ENCODE measurements around the gene NFATC4. TPM values are rescaled to one million over a fixed set of nuclear protein-coding genes. Genes with fewer than 3 reads are reported as not detected.

The NFATC4 gene
- total and polyA plus RNA-seq, 5 donors from 2014 or later: not detected

DNA sequence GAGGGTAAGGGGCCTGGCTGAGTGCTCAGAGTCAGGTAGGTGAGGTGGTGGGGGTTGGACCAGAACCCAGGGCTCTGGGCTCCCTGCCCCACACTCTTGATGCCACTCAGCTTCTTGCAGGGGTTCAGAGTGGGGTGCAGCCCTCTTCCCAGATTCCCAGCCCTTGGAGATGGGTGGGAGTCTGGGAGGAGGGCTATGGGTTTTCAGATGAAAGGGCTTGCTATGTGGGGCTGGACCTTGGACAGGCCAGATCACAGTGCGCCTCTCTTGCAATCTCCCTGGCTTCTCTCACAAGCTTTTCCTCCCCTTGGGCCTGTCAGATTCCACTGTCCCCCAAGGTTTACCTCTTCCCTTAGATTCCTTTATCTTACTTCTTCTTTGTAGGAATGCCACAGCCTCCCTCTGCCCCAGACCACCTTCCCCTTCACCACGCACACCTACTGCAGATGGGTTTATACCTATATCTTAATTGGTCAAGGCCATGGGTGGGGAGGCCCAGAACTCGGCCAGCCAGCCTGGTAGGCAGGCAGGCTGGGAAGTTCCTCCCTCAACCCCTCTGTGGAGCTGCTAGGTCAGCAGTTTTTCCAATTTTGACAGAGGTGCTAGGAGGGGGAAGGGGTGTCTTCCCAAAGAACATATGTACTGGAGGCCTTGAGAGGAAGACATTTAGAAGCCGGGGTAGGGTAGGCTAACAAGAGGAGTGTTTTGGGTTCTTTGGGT lies 32.2 kb downstream of the NFATC4 start:
- H3K4me1 Mint-ChIP-seq: peaks cover 0 to 11% (median 4%) of the 10 kb centered on the region in 4 donors
- Histone ChIP-seq H3K27me3 (ENCODE audit: control insufficient read depth, insufficient read depth, low read length) (peaks cover 2% of the 10 kb centered on the region), H3K4me3 (ENCODE audit: low read depth, low read length) (no peak overlapping the region), H3K27ac (ENCODE audit: insufficient read depth, low read length, poor library complexity, severe bottlenecking) (no peak overlapping the region), H3K4me1 (ENCODE audit: control insufficient read depth, insufficient read depth, low read length, poor library complexity, severe bottlenecking) (peaks cover 10% of the 10 kb centered on the region), H3K36me3 (ENCODE audit: control insufficient read depth, insufficient read depth, low read length) (no peaks in the 10 kb centered on the region), H3K9me3 (ENCODE audit: control insufficient read depth in 2 of 2, low read length in 2 of 2) (no peaks in the 10 kb centered on the region)
- H3K36me3 Mint-ChIP-seq: no peaks in the 10 kb centered on the region
- peaks cover 0 to 2% (median 0%) of the 10 kb centered on the region in 7 donors for H3K9me3 Mint-ChIP-seq
- DNase-seq (no peak), ATAC-seq (ENCODE audit: low read depth in 2 of 2) (no peak)
- H3K27ac Mint-ChIP-seq: no peak overlapping the region
- peaks cover 60% of the 10 kb centered on the region for H3K27me3 Mint-ChIP-seq
- peak overlapping the region in 2 of 4 donors; percentile 5 to 65 for H3K4me3 Mint-ChIP-seq

DNA sequence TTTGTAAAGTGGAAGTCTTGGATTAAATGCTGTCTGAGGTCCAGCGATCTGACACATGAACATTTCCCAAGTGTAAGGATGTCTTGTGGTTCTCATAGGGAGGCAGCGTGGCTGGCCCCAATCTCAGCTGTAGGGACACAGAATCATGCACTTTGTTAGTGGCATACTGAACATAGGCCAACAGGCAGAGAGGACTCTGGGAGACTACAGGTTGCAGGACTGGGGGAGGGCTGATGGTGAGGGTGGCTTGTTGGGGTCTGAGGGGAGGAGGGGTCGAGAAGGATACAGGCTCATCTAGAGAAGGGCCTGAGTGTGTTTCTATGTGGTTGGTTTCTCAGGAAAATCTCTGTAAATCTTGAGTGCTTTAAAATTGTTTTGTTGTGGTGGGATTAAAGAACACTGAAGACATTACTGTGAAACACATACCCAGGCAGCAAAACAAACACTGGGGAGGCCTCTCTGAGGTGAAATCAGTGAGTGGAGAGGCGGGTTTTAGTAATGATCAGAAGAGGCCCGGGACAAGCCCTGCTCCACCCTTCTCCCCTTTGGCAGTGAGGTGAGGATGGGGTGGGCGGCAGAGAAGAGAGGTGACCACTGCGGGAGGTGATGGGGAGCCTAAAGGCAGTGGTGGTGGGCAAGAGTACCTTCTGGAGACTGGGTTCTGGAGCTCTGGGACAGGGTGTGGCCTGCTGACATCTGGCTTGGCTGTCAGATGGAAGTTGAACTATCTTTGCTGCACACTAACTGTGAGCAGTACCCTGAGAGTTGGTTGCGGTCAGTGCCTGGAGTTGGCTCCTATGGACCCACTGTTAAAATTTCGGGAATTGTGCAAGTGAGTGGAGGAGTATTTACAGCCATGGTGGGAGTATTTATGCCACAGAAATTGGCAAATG lies 34.1 kb downstream of the NFATC4 start:
- no peaks in the 10 kb centered on the region for H3K9me3 ChIP-seq (ENCODE audit: control insufficient read depth in 2 of 2, low read length in 2 of 2)
- Mint-ChIP-seq H3K4me1 (peaks cover 0 to 11% (median 5%) of the 10 kb centered on the region in 4 donors), H3K27me3 (peaks cover 54% of the 10 kb centered on the region), H3K9me3 (peaks cover 0 to 2% (median 0%) of the 10 kb centered on the region in 7 donors), H3K36me3 (no peaks in the 10 kb centered on the region), H3K4me3 (no peak overlapping the region), H3K27ac (peak overlapping the region in 1 of 3 donors; percentile 50)
- ATAC-seq (ENCODE audit: low read depth in 2 of 2) (no peak), DNase-seq (no peak)
- H3K27ac ChIP-seq (ENCODE audit: insufficient read depth, low read length, poor library complexity, severe bottlenecking): no peak overlapping the region
- H3K36me3 ChIP-seq (ENCODE audit: control insufficient read depth, insufficient read depth, low read length): no peaks in the 10 kb centered on the region
- H3K4me3 ChIP-seq (ENCODE audit: low read depth, low read length): no peak overlapping the region
- H3K4me1 ChIP-seq (ENCODE audit: control insufficient read depth, insufficient read depth, low read length, poor library complexity, severe bottlenecking): peaks cover 10% of the 10 kb centered on the region
- peaks cover 6% of the 10 kb centered on the region for H3K27me3 ChIP-seq (ENCODE audit: control insufficient read depth, insufficient read depth, low read length)

DNA sequence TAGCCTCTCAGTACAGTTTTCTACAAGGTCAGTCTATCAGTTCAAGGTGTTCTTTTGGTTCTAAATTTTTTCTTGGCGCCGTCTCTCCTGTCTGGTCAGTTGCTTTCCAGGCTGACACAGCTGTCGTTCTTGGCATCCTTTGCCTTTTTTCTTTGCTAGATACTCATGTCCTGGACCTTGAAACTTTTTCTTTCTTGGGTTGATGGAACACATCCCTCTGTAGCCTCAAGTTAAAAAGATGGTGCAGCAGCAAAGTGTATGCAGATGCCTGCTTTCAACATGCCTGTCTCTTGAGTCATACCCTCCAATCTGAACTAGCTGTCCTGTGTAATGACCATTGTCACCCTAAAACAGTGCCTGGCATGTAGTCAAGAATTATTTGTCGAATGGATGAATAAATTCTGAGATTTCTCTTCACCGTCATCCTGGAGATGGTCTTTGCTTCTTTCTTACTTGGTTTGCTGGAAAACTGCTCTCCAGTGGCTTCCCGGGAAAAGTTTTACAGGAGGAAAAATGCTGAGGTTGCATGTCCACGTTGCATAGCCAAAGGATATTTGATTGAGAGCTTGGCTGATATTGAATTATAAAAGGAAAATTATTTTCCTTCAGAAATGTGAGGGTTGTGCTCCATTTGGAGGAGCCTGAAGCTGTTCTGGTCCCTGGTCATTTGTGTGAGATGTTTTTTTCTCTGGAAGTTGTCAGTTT lies 35.5 kb downstream of the NFATC4 start:
- Histone ChIP-seq H3K36me3 (ENCODE audit: control insufficient read depth, insufficient read depth, low read length) (no peaks in the 10 kb centered on the region), H3K27me3 (ENCODE audit: control insufficient read depth, insufficient read depth, low read length) (peaks cover 6% of the 10 kb centered on the region), H3K4me1 (ENCODE audit: control insufficient read depth, insufficient read depth, low read length, poor library complexity, severe bottlenecking) (peaks cover 10% of the 10 kb centered on the region), H3K9me3 (ENCODE audit: control insufficient read depth in 2 of 2, low read length in 2 of 2) (no peaks in the 10 kb centered on the region), H3K27ac (ENCODE audit: insufficient read depth, low read length, poor library complexity, severe bottlenecking) (no peak overlapping the region), H3K4me3 (ENCODE audit: low read depth, low read length) (no peak overlapping the region)
- no peak for DNase-seq
- ATAC-seq (ENCODE audit: low read depth in 2 of 2): no peak
- Mint-ChIP-seq H3K27me3 (peaks cover 48% of the 10 kb centered on the region), H3K36me3 (no peaks in the 10 kb centered on the region), H3K4me1 (peaks cover 0 to 8% (median 3%) of the 10 kb centered on the region in 4 donors), H3K27ac (no peak overlapping the region), H3K4me3 (peak overlapping the region in 1 of 4 donors; percentile 44), H3K9me3 (peaks cover 0 to 2% (median 0%) of the 10 kb centered on the region in 7 donors)

DNA sequence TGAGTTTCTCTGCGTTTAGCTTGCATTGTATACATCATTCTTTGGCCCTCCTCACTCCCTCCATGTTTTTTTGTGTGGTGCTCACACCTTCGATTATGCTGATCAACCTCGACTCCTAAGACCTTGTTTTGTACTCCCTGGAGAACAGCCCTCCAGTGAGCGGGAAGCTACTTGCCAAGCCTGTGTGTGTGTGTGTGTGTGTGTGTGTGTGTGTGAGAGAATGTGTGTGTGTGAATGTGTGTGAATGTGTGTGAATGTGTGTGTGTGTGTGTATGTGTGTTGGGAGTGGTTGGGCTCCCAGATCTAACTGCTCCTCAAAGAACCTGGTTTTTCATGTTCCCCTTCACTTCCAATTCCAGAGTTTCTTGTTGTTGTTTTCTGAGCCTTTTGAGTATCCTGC lies 36.8 kb downstream of the NFATC4 start:
- Mint-ChIP-seq H3K9me3 (peaks cover 0 to 2% (median 0%) of the 10 kb centered on the region in 7 donors), H3K27me3 (peaks cover 43% of the 10 kb centered on the region), H3K27ac (no peak overlapping the region), H3K36me3 (no peaks in the 10 kb centered on the region), H3K4me1 (peaks cover 0 to 5% (median under 1%) of the 10 kb centered on the region in 4 donors), H3K4me3 (no peak overlapping the region)
- Histone ChIP-seq H3K27ac (ENCODE audit: insufficient read depth, low read length, poor library complexity, severe bottlenecking) (no peak overlapping the region), H3K4me1 (ENCODE audit: control insufficient read depth, insufficient read depth, low read length, poor library complexity, severe bottlenecking) (no peaks in the 10 kb centered on the region), H3K4me3 (ENCODE audit: low read depth, low read length) (no peak overlapping the region), H3K27me3 (ENCODE audit: control insufficient read depth, insufficient read depth, low read length) (peaks cover 6% of the 10 kb centered on the region), H3K9me3 (ENCODE audit: control insufficient read depth in 2 of 2, low read length in 2 of 2) (no peaks in the 10 kb centered on the region), H3K36me3 (ENCODE audit: control insufficient read depth, insufficient read depth, low read length) (no peaks in the 10 kb centered on the region)
- ATAC-seq (ENCODE audit: low read depth in 2 of 2) (no peak), DNase-seq (no peak)

DNA sequence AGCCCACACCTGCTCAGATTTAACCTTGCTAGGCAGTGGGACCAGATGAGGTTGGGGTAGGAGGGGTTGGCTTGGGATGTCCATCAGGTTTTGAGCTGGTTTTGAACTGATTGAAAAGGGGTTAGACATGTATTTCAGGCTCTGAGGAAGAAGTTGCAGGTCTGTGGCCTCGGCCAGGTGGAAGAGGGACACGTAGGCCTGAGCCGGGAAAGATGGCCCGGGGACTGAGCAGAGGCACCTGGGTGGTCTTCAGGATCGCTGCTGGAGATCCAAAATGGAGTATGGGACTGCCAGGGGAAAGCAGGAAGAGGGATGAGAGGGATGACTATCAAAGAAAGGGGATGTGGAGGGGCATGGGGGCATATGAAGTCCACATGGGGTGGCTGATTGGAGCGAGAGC lies 38.4 kb downstream of the NFATC4 start:
- H3K36me3 Mint-ChIP-seq: no peaks in the 10 kb centered on the region
- no peak overlapping the region for H3K27ac Mint-ChIP-seq
- Histone ChIP-seq H3K4me1 (ENCODE audit: control insufficient read depth, insufficient read depth, low read length, poor library complexity, severe bottlenecking) (no peaks in the 10 kb centered on the region), H3K9me3 (ENCODE audit: control insufficient read depth in 2 of 2, low read length in 2 of 2) (no peaks in the 10 kb centered on the region), H3K27ac (ENCODE audit: insufficient read depth, low read length, poor library complexity, severe bottlenecking) (no peak overlapping the region), H3K4me3 (ENCODE audit: low read depth, low read length) (no peak overlapping the region), H3K36me3 (ENCODE audit: control insufficient read depth, insufficient read depth, low read length) (no peaks in the 10 kb centered on the region), H3K27me3 (ENCODE audit: control insufficient read depth, insufficient read depth, low read length) (peaks cover 6% of the 10 kb centered on the region)
- H3K4me1 Mint-ChIP-seq: peaks cover 0 to 2% (median 0%) of the 10 kb centered on the region in 4 donors
- H3K9me3 Mint-ChIP-seq: peaks cover 0 to 2% (median 0%) of the 10 kb centered on the region in 7 donors
- no peak for DNase-seq
- no peak for ATAC-seq (ENCODE audit: low read depth in 2 of 2)
- H3K27me3 Mint-ChIP-seq: peaks cover 33% of the 10 kb centered on the region
- H3K4me3 Mint-ChIP-seq: no peak overlapping the region

DNA sequence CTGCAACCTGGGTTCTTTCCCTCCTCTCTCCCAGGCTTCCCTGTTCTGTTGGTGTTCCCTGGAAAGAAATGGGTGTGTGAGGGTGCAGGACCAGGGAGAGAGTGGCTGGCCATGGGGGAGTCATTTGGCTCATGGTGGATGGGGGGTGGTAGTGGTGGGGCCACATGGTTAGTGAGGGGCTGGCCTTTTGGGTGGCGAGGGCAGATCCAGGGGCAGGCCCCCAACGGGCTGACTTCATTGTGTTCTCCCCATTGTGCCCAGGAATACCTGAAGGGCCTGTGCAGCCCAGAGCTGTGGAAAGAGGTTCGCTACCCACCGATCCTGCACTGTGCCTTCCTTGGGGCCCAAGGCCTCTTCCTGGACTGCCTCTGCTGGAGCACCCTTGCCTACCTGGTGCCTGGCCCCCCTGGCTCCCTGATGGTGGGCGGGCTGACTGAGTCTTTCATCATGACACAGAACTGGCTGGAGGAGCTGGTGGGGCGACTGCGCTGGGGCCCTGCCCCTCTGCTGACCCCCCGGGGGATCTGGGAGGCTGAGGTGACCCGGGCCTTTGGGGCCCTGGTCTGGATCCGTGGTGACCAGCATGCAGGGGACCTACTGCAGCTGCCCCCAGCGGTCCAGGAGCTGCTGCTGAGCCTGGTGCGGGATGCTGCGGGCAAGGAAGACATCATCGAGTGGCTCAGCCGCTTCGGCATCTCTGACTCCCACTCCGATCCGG lies 39.8 kb downstream of the NFATC4 start:
- H3K27ac ChIP-seq (ENCODE audit: insufficient read depth, low read length, poor library complexity, severe bottlenecking): no peak overlapping the region
- H3K4me3 ChIP-seq (ENCODE audit: low read depth, low read length): no peak overlapping the region
- H3K9me3 ChIP-seq (ENCODE audit: control insufficient read depth in 2 of 2, low read length in 2 of 2): no peaks in the 10 kb centered on the region
- Mint-ChIP-seq H3K9me3 (peaks cover 0 to 2% (median 0%) of the 10 kb centered on the region in 7 donors), H3K36me3 (no peaks in the 10 kb centered on the region), H3K4me3 (no peak overlapping the region), H3K4me1 (peaks cover 0 to 2% (median 0%) of the 10 kb centered on the region in 4 donors), H3K27ac (no peak overlapping the region), H3K27me3 (peaks cover 29% of the 10 kb centered on the region)
- ATAC-seq (ENCODE audit: low read depth in 2 of 2): no peak
- DNase-seq: no peak
- H3K36me3 ChIP-seq (ENCODE audit: control insufficient read depth, insufficient read depth, low read length): no peaks in the 10 kb centered on the region
- H3K27me3 ChIP-seq (ENCODE audit: control insufficient read depth, insufficient read depth, low read length): peaks cover 6% of the 10 kb centered on the region
- no peaks in the 10 kb centered on the region for H3K4me1 ChIP-seq (ENCODE audit: control insufficient read depth, insufficient read depth, low read length, poor library complexity, severe bottlenecking)

DNA sequence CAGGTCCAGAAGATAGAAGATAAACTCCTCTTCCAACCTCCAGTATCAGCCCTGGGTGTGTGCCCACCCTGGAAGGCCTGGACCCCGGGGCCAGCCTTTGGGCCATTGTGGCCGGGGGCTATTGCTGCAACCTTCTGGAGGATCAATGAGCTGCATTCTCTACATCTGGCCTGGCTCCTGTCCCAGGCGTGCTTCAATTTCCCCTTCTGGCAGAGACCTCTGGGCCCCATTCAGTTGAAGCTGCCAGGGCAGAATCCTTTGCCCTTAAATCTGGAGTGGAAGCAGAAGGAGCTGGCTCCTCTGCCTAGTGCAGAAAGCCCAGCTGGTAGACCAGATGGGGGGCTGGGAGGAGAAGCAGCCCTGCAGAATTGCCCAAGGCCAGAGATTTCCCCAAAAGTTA lies 40.8 kb downstream of the NFATC4 start:
- Histone ChIP-seq H3K27me3 (ENCODE audit: control insufficient read depth, insufficient read depth, low read length) (peaks cover 5% of the 10 kb centered on the region), H3K4me3 (ENCODE audit: low read depth, low read length) (no peak overlapping the region), H3K36me3 (ENCODE audit: control insufficient read depth, insufficient read depth, low read length) (no peaks in the 10 kb centered on the region), H3K4me1 (ENCODE audit: control insufficient read depth, insufficient read depth, low read length, poor library complexity, severe bottlenecking) (no peaks in the 10 kb centered on the region), H3K9me3 (ENCODE audit: control insufficient read depth in 2 of 2, low read length in 2 of 2) (no peaks in the 10 kb centered on the region), H3K27ac (ENCODE audit: insufficient read depth, low read length, poor library complexity, severe bottlenecking) (no peak overlapping the region)
- ATAC-seq (ENCODE audit: low read depth in 2 of 2) (no peak), DNase-seq (no peak)
- Mint-ChIP-seq H3K4me1 (peaks cover 0 to 2% (median 0%) of the 10 kb centered on the region in 4 donors), H3K27me3 (peaks cover 20% of the 10 kb centered on the region), H3K9me3 (peaks cover 0 to 2% (median 0%) of the 10 kb centered on the region in 7 donors), H3K36me3 (no peaks in the 10 kb centered on the region), H3K4me3 (no peak overlapping the region), H3K27ac (no peak overlapping the region)
